Lung (tissue), 12 donors: ENCODE results near the gene CPSF2. TPM values are rescaled to one million over a fixed set of nuclear protein-coding genes. Genes with fewer than 3 reads are reported as not detected.
A peak's percentile ranks its signal among the peaks of the same experiment; 100 is the strongest.

Experiments used
- ATAC-seq: fragments of 200-7000 bp; cut with Tn5 transposase; one replicate; pipeline ENCODE4 v1.9.1; 2020; ENCODE audit warnings: moderate number of reproducible peaks; ENCODE audit not compliant: insufficient read depth, low FRiP score
- DNase-seq, 3 donors: peaks; one replicate each; pipeline ENCODE4 v3.0.0-alpha.2; 2013 to 2017
- H3K27ac ChIP-seq, 2 donors: one replicate each; pipeline ENCODE4 v1.5.1; 2013; ENCODE audit warnings: mild to moderate bottlenecking in 2 of 2, moderate library complexity in 2 of 2, control low read depth in 1 of 2, inconsistent platforms in 1 of 2, low read depth in 1 of 2, low read length in 1 of 2
- H3K27me3 ChIP-seq, 3 donors: one replicate each; pipeline ENCODE4 v1.5.1; 2013; ENCODE audit warnings: low read length in 2 of 3; ENCODE audit not compliant: control insufficient read depth in 3 of 3, insufficient read depth in 3 of 3
- H3K36me3 ChIP-seq, 4 donors: one replicate each; pipeline ENCODE4 v1.5.1; 2013; ENCODE audit warnings: low read length in 4 of 4, mild to moderate bottlenecking in 1 of 4, moderate library complexity in 1 of 4; ENCODE audit not compliant: control insufficient read depth in 4 of 4, insufficient read depth in 4 of 4
- H3K4me1 ChIP-seq, 5 donors: one replicate each; pipeline ENCODE4 v1.5.1; 2013; ENCODE audit warnings: low read length in 5 of 5, mild to moderate bottlenecking in 2 of 5, moderate library complexity in 1 of 5; ENCODE audit not compliant: control insufficient read depth in 5 of 5, insufficient read depth in 5 of 5
- H3K4me3 ChIP-seq: one replicate; pipeline ENCODE4 v1.5.1; 2013; ENCODE audit warnings: mild to moderate bottlenecking, control low read depth, moderate library complexity
- H3K9ac ChIP-seq, 2 donors: one replicate each; pipeline ENCODE4 v1.5.1; 2013; ENCODE audit warnings: low read length in 2 of 2, control low read depth in 1 of 2; ENCODE audit not compliant: insufficient read depth in 1 of 2
- H3K9me3 ChIP-seq, 4 donors: one replicate each; pipeline ENCODE4 v1.5.1; 2013; ENCODE audit warnings: low read length in 3 of 4, mild to moderate bottlenecking in 1 of 4, moderate library complexity in 1 of 4; ENCODE audit not compliant: control insufficient read depth in 4 of 4, insufficient read depth in 3 of 4
- CTCF ChIP-seq: IDR thresholded peaks from 2 replicates; pipeline ENCODE4 v1.5.1; 2012; ENCODE audit warnings: mild to moderate bottlenecking; ENCODE audit errors: control extremely low read depth, extremely low read depth
- WGBS, 2 donors: extraction: QIAGEN DNeasy Blood & Tissue Kit; methylation state at CpG; one replicate each; pipeline ENCODE4 v1.1.7; 2013; 5-methylcytosine and 5-hydroxymethylcytosine counted together
- polyA plus RNA-seq, 2 donors: library from polyadenylated mRNA; stranded (reverse); fragments of 200-250 nt; gene quantifications; one replicate each; pipeline ENCODE4 v1.2.1, GENCODE V29; 2013
- total RNA-seq, 2 donors: library from RNA; depleted of rRNA in 1 of 2; stranded (reverse); fragments of >200 nt in 1 of 2; gene quantifications; one replicate each; pipeline ENCODE4 v1.2.1, GENCODE V29; 2014 to 2021
- donor health status: control.
- donor health status: control.
- donor health status: Bipolar disorder and iron deficiency.
- donor health status: healthy.
- donor health status: DM: yes; HTN: yes; CAD: no.

The CPSF2 gene
- total and polyA plus RNA-seq, 4 donors = 6.1 to 49.6 (median 24.1) TPM

GRCh38 chr14:92122351-92122677, 545 bp downstream of the CPSF2 start:
- TF ChIP-seq CTCF = no peak
- no peak for ATAC-seq

GRCh38 chr14:92122761-92123160, 992 bp downstream of the CPSF2 start:
- peak overlapping the region; percentile 87 for H3K4me3 ChIP-seq
- no peak for ATAC-seq
- H3K4me1 ChIP-seq = peaks cover 0 to 11% (median 6%) of the 10 kb centered on the region in 5 donors
- H3K9ac ChIP-seq = peak overlapping the region; percentile 96 to 99
- DNase-seq = no peak
- H3K9me3 ChIP-seq = no peaks in the 10 kb centered on the region
- peaks cover 0 to 18% (median 8%) of the 10 kb centered on the region in 4 donors for H3K36me3 ChIP-seq
- peak overlapping the region; percentile 95 to 97 for H3K27ac ChIP-seq
- no peaks in the 10 kb centered on the region for H3K27me3 ChIP-seq
- 42 to 54% methylated on average over 9 of the region's 9 CpGs for WGBS, 2 donors
- TF ChIP-seq CTCF = no peak

More at GRCh38 chr14:92122351-92122677, 545 bp downstream of the CPSF2 start:
- DNase-seq = peak in 2 of 3 donors; percentile 58 to 75
- Histone ChIP-seq H3K9ac (peak overlapping the region; percentile 96 to 99), H3K9me3 (no peaks in the 10 kb centered on the region), H3K4me1 (peaks cover 0 to 11% (median 6%) of the 10 kb centered on the region in 5 donors), H3K36me3 (peaks cover 0 to 15% (median 8%) of the 10 kb centered on the region in 4 donors), H3K4me3 (peak overlapping the region; percentile 87), H3K27ac (peak overlapping the region; percentile 95 to 97), H3K27me3 (no peaks in the 10 kb centered on the region)
- WGBS, 2 donors = 0 to 1% methylated on average over 22 of the region's 22 CpGs

- Histone ChIP-seq H3K9me3 (no peaks in the 10 kb centered on the region), H3K27me3 (no peaks in the 10 kb centered on the region), H3K4me3 (no peak overlapping the region), H3K27ac (no peak overlapping the region), H3K4me1 (peaks cover 0 to 24% (median 0%) of the 10 kb centered on the region in 5 donors), H3K36me3 (peaks cover 8 to 32% (median 19%) of the 10 kb centered on the region in 4 donors), H3K9ac (no peak overlapping the region)
- WGBS, 2 donors = 63 to 77% methylated on average over 1 of the region's 1 CpG
- TF ChIP-seq CTCF = no peak
- DNase-seq (peak in 2 of 3 donors; percentile 71 to 76), ATAC-seq (no peak)
These were observed 12.7 kb downstream of the CPSF2 start for GRCh38 chr14:92134456-92134855.

GRCh38 chr14:92135269-92135668, 13.5 kb downstream of the CPSF2 start:
- Histone ChIP-seq H3K27ac (no peak overlapping the region), H3K4me1 (peaks cover 0 to 21% (median 0%) of the 10 kb centered on the region in 5 donors), H3K9ac (no peak overlapping the region), H3K9me3 (no peaks in the 10 kb centered on the region), H3K36me3 (peaks cover 8 to 32% (median 19%) of the 10 kb centered on the region in 4 donors), H3K27me3 (no peaks in the 10 kb centered on the region), H3K4me3 (no peak overlapping the region)
- no peak for TF ChIP-seq CTCF
- 63 to 73% methylated on average over 1 of the region's 1 CpG for WGBS, 2 donors
- ATAC-seq = no peak
- peak in 2 of 3 donors; percentile 60 to 70 for DNase-seq
